Astrocyte (in vitro differentiated cells and primary cell): ENCODE measurements around the gene PARP14. TPM values are rescaled to one million over a fixed set of nuclear protein-coding genes. Genes with fewer than 3 reads are reported as not detected.

ENCODE experiments used
- DNase-seq: peaks from one replicate; pipeline ENCODE4 v3.0.0-alpha.2; 2010; ENCODE audit warnings: low read depth
- FAIRE-seq: peaks from 2 replicates; lab custom pipeline; 2011; peaks lifted over from hg19 to GRCh38; lab: Jason Lieb, UNC
- H2AFZ ChIP-seq: 2 replicates; pipeline ENCODE4 v1.6.0; 2012; ENCODE audit warnings: low read depth, low read length, inconsistent platforms
- H3K27ac ChIP-seq: 2 replicates; pipeline ENCODE4 v1.5.1; 2011; ENCODE audit warnings: low read depth, low read length, inconsistent platforms
- H3K27me3 ChIP-seq: 2 replicates; pipeline ENCODE4 v1.6.0; 2011; ENCODE audit warnings: low read length, inconsistent platforms; ENCODE audit not compliant: insufficient read depth
- H3K36me3 ChIP-seq: 2 replicates; pipeline ENCODE4 v1.5.1; 2011; ENCODE audit warnings: low read length, inconsistent platforms; ENCODE audit not compliant: insufficient read depth
- H3K4me1 ChIP-seq: 2 replicates; pipeline ENCODE4 v1.5.1; 2011; ENCODE audit warnings: low read length, inconsistent platforms; ENCODE audit not compliant: insufficient read depth
- H3K4me2 ChIP-seq: 2 replicates; pipeline ENCODE4 v1.6.0; 2012; ENCODE audit warnings: low read length, inconsistent platforms
- H3K4me3 ChIP-seq: 2 replicates; pipeline ENCODE4 v1.5.1; 2011; ENCODE audit warnings: low read depth, mild to moderate bottlenecking, low read length, inconsistent platforms; ENCODE audit not compliant: insufficient read depth
- H3K79me2 ChIP-seq: 2 replicates; pipeline ENCODE4 v1.6.0; 2012; ENCODE audit warnings: mild to moderate bottlenecking, low read length, inconsistent platforms; ENCODE audit not compliant: insufficient read depth
- H3K9ac ChIP-seq: 2 replicates; pipeline ENCODE4 v1.6.0; 2012; ENCODE audit warnings: mild to moderate bottlenecking, low read length, inconsistent platforms
- H3K9me3 ChIP-seq: 2 replicates; pipeline ENCODE4 v1.5.1; 2012; ENCODE audit warnings: low read depth, mild to moderate bottlenecking, low read length, inconsistent platforms; ENCODE audit not compliant: insufficient read depth
- H4K20me1 ChIP-seq: 2 replicates; pipeline ENCODE4 v1.6.0; 2012; ENCODE audit warnings: low read length, inconsistent platforms; ENCODE audit not compliant: insufficient read depth
- H3K27ac Mint-ChIP-seq: one replicate; pipeline ENCODE4 v1.8.0; 2021; ENCODE audit warnings: mild to moderate bottlenecking, mixed read lengths; ENCODE audit not compliant: unreplicated experiment
- H3K27me3 Mint-ChIP-seq: one replicate; pipeline ENCODE4 v1.8.0; 2021; ENCODE audit warnings: low read depth, mixed read lengths; ENCODE audit not compliant: unreplicated experiment
- H3K36me3 Mint-ChIP-seq: one replicate; pipeline ENCODE4 v1.8.0; 2021; ENCODE audit warnings: low read depth, mixed read lengths; ENCODE audit not compliant: unreplicated experiment
- H3K4me1 Mint-ChIP-seq: one replicate; pipeline ENCODE4 v1.8.0; 2021; ENCODE audit warnings: low read depth, mixed read lengths; ENCODE audit not compliant: unreplicated experiment
- H3K4me3 Mint-ChIP-seq: one replicate; pipeline ENCODE4 v1.8.0; 2021; ENCODE audit warnings: mild to moderate bottlenecking, moderate library complexity, mixed read lengths; ENCODE audit not compliant: unreplicated experiment
- H3K9me3 Mint-ChIP-seq: one replicate; pipeline ENCODE4 v1.8.0; 2021; ENCODE audit warnings: mild to moderate bottlenecking, mixed read lengths; ENCODE audit not compliant: unreplicated experiment
- CTCF ChIP-seq: IDR thresholded peaks from 2 replicates; pipeline ENCODE4 v1.5.1; 2011; ENCODE audit warnings: low read depth, mild to moderate bottlenecking, inconsistent platforms, low read length, moderate library complexity; ENCODE audit not compliant: insufficient read depth
- EZH2 ChIP-seq: IDR thresholded peaks from 2 replicates; pipeline ENCODE4 v1.6.1; 2012; ENCODE audit warnings: mild to moderate bottlenecking, low read length, inconsistent platforms; ENCODE audit not compliant: insufficient read depth
- total RNA-seq: library from RNA; stranded (reverse); gene quantifications from 2 replicates; pipeline ENCODE4 v1.2.1, GENCODE V29; 2021

The PARP14 gene
- total RNA-seq, 1 donor from 2014 or later: 148 TPM

- TF ChIP-seq CTCF (no peak), EZH2 (no peak)
- Mint-ChIP-seq H3K36me3 (peaks cover 7% of the 10 kb centered on the region), H3K4me3 (no peak overlapping the region), H3K27ac (no peak overlapping the region), H3K9me3 (peaks cover 4% of the 10 kb centered on the region), H3K27me3 (peaks cover 6% of the 10 kb centered on the region), H3K4me1 (peaks cover 9% of the 10 kb centered on the region)
- no peak overlapping the region for H3K4me2 ChIP-seq
- no peak overlapping the region for H2AFZ ChIP-seq
- H3K36me3 ChIP-seq: no peaks in the 10 kb centered on the region
- H3K9me3 ChIP-seq: peaks cover 3% of the 10 kb centered on the region
- no peak for DNase-seq
- no peak overlapping the region for H3K9ac ChIP-seq
- H3K4me3 ChIP-seq: no peak overlapping the region
- no peaks in the 10 kb centered on the region for H3K79me2 ChIP-seq
- no peaks in the 10 kb centered on the region for H3K4me1 ChIP-seq
- H3K27me3 ChIP-seq: no peaks in the 10 kb centered on the region
- H4K20me1 ChIP-seq: no peaks in the 10 kb centered on the region
- no peak overlapping the region for H3K27ac ChIP-seq
- no peak for FAIRE-seq
Measured at GRCh38 chr3:122665226-122665786, 15.3 kb upstream of the PARP14 start.

- no peak overlapping the region for H3K9ac ChIP-seq
- DNase-seq (no peak), FAIRE-seq (no peak)
- H3K36me3 ChIP-seq: no peaks in the 10 kb centered on the region
- no peaks in the 10 kb centered on the region for H3K4me1 ChIP-seq
- peaks cover 6% of the 10 kb centered on the region for H3K27me3 Mint-ChIP-seq
- H3K4me1 Mint-ChIP-seq: peaks cover 9% of the 10 kb centered on the region
- no peak for TF ChIP-seq CTCF
- no peaks in the 10 kb centered on the region for H3K79me2 ChIP-seq
- H3K27me3 ChIP-seq: no peaks in the 10 kb centered on the region
- peaks cover 4% of the 10 kb centered on the region for H3K9me3 Mint-ChIP-seq
- peaks cover 3% of the 10 kb centered on the region for H3K9me3 ChIP-seq
- H3K4me3 ChIP-seq: no peak overlapping the region
- H4K20me1 ChIP-seq: no peaks in the 10 kb centered on the region
- no peak overlapping the region for H3K27ac Mint-ChIP-seq
- peaks cover 4% of the 10 kb centered on the region for H3K36me3 Mint-ChIP-seq
- no peak overlapping the region for H3K4me3 Mint-ChIP-seq
- no peak overlapping the region for H3K4me2 ChIP-seq
- no peak overlapping the region for H3K27ac ChIP-seq
- no peak overlapping the region for H2AFZ ChIP-seq
Measured at GRCh38 chr3:122665881-122666280, 14.8 kb upstream of the PARP14 start.

- no peaks in the 10 kb centered on the region for H3K79me2 ChIP-seq
- Mint-ChIP-seq H3K27ac (peak overlapping the region; percentile 26), H3K9me3 (no peaks in the 10 kb centered on the region), H3K27me3 (no peaks in the 10 kb centered on the region), H3K4me3 (no peak overlapping the region), H3K36me3 (no peaks in the 10 kb centered on the region), H3K4me1 (peaks cover 9% of the 10 kb centered on the region)
- no peaks in the 10 kb centered on the region for H4K20me1 ChIP-seq
- no peaks in the 10 kb centered on the region for H3K36me3 ChIP-seq
- FAIRE-seq (no peak), DNase-seq (peak; percentile 72)
- TF ChIP-seq EZH2: no peak
- TF ChIP-seq CTCF: no peak
- no peaks in the 10 kb centered on the region for H3K9me3 ChIP-seq
- H3K9ac ChIP-seq: no peak overlapping the region
- no peaks in the 10 kb centered on the region for H3K4me1 ChIP-seq
- H3K4me2 ChIP-seq: no peak overlapping the region
- H3K4me3 ChIP-seq: no peak overlapping the region
- H3K27ac ChIP-seq: no peak overlapping the region
- no peak overlapping the region for H2AFZ ChIP-seq
- no peaks in the 10 kb centered on the region for H3K27me3 ChIP-seq
Measured at GRCh38 chr3:122668930-122669730, 11.5 kb upstream of the PARP14 start.
